Urinary bladder (tissue), 4 donors: ENCODE measurements around the gene TMEM154. TPM values are rescaled to one million over a fixed set of nuclear protein-coding genes. Genes with fewer than 3 reads are reported as not detected.

Experiments used
- DNase-seq: peaks from one replicate; pipeline ENCODE4 v3.0.0-alpha.2; 2015; ENCODE audit errors: extremely low spot score
- H3K27ac ChIP-seq: one replicate; pipeline ENCODE4 v1.5.1; 2013; ENCODE audit warnings: low read depth, mild to moderate bottlenecking, moderate library complexity
- H3K36me3 ChIP-seq: one replicate; pipeline ENCODE4 v1.6.1; 2013; ENCODE audit warnings: mild to moderate bottlenecking, moderate library complexity; ENCODE audit not compliant: insufficient read depth
- H3K4me1 ChIP-seq: one replicate; pipeline ENCODE4 v1.6.1; 2013; ENCODE audit warnings: mild to moderate bottlenecking, moderate library complexity; ENCODE audit not compliant: insufficient read depth
- H3K4me3 ChIP-seq: one replicate; pipeline ENCODE4 v1.5.1; 2013; ENCODE audit warnings: low read depth, low read length
- WGBS: extraction: QIAGEN DNeasy Blood & Tissue Kit; methylation state at CpG from one replicate; pipeline ENCODE4 v1.1.7; 2013; 5-methylcytosine and 5-hydroxymethylcytosine counted together
- polyA plus RNA-seq: library from polyadenylated mRNA; stranded (reverse); fragments of 200-250 nt; gene quantifications from one replicate; pipeline ENCODE4 v1.2.3, GENCODE V29; 2013
- total RNA-seq: library from RNA; depleted of rRNA; stranded (reverse); fragments of >200 nt; gene quantifications from one replicate; pipeline ENCODE4 v1.2.3, GENCODE V29; 2014
- donor health status: healthy with polysubstance abuse.
- donor health status: healthy.

The TMEM154 gene
- total and polyA plus RNA-seq, 2 donors: 2.0 to 17.2 TPM

DNA sequence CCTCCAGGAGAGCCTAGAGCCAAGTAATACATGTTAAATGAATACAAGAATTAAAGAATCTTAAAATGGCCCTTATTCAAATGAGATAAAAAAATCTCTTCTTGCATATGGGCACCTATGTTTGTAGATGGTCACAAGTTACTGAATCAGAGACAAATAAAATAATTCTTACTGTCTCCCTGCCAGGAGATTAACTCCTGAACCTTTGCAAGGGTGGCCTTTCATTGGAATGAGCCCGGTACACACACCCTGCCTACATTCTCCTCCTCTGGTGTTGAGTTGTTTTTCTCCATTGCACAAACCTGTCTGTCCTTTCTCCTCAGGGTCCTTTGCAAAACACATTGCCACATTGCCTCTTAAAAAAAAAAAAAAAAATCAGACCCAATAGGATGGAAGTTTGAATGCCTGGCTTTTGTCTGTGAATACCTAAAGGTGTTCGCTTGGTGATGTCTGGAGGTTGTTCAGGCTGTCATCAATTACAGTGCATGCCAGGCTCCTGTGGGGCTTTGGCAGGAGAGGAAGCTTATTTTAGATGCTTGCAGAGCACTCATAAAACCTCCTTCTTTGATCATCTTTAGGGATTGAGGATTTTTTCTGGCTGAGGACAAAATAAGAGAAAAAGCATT is 8.3 kb upstream of the TMEM154 start:
- H3K27ac ChIP-seq: no peak overlapping the region
- H3K4me3 ChIP-seq: no peak overlapping the region
- DNase-seq: no peak
- 31% methylated on average over 2 of the region's 2 CpGs for WGBS
- H3K36me3 ChIP-seq: no peaks in the 10 kb centered on the region
- no peaks in the 10 kb centered on the region for H3K4me1 ChIP-seq

DNA sequence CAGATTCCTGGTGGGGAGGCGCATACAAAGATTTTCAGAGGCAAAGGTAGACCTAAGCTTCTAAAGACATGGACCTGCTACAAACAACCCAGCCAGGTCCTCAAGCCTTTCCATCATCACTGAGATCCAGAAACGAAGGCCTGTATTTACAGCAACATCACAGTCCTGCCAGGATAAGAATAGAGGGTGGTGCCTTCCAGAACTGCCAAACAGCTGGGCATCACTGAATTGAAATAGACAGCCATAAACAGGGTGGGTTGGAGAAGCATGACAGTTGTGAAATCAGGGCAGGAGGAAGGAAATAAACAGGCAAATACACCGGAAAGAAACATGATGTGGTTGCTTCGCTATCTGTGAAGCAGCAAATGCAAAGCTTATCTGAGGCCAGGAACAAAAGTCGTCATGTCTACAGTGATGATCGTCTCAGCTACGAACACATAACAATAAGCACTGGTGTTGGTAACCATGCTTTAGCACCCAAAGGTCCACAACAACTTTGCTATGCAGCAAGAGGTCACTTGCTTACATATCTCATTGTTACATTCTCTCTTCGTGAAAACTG is 6.7 kb upstream of the TMEM154 start:
- Histone ChIP-seq H3K36me3 (no peaks in the 10 kb centered on the region), H3K27ac (no peak overlapping the region), H3K4me1 (no peaks in the 10 kb centered on the region), H3K4me3 (no peak overlapping the region)
- no peak for DNase-seq
- 77% methylated on average over 8 of the region's 8 CpGs for WGBS

GRCh38 chr4:152684587-152684986 is 4.8 kb upstream of the TMEM154 start:
- Histone ChIP-seq H3K27ac (no peak overlapping the region), H3K4me1 (no peaks in the 10 kb centered on the region), H3K36me3 (no peaks in the 10 kb centered on the region), H3K4me3 (no peak overlapping the region)
- no peak for DNase-seq
- 69% methylated on average over 2 of the region's 2 CpGs for WGBS

DNA sequence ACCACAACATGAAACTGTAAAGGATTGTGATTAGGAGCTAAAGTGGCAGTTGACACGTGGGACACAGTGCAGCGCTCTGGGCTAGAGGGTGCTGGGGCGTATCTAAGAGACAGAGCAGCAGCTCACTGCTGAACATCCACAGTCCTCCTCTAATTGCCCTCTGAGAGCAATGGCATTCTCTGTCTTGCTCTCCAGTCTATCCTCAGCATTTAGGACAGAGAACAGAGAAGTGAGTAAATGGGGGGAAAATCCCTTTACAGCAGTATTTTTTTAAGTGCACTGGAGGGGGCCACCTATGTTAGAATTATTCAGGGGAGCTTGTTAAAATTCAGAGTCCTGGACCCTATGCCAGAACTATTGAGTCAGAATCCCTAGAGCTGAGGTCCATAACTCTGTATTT is 4.2 kb upstream of the TMEM154 start:
- Histone ChIP-seq H3K36me3 (no peaks in the 10 kb centered on the region), H3K4me3 (no peak overlapping the region), H3K27ac (no peak overlapping the region), H3K4me1 (no peaks in the 10 kb centered on the region)
- 55% methylated on average over 3 of the region's 3 CpGs for WGBS
- no peak for DNase-seq

GRCh38 chr4:152682143-152682941 is 2.5 kb upstream of the TMEM154 start:
- no peak overlapping the region for H3K4me3 ChIP-seq
- H3K4me1 ChIP-seq: no peaks in the 10 kb centered on the region
- DNase-seq: no peak
- 45% methylated on average over 9 of the region's 9 CpGs for whole genome bisulfite sequencing
- H3K36me3 ChIP-seq: no peaks in the 10 kb centered on the region
- no peak overlapping the region for H3K27ac ChIP-seq

DNA sequence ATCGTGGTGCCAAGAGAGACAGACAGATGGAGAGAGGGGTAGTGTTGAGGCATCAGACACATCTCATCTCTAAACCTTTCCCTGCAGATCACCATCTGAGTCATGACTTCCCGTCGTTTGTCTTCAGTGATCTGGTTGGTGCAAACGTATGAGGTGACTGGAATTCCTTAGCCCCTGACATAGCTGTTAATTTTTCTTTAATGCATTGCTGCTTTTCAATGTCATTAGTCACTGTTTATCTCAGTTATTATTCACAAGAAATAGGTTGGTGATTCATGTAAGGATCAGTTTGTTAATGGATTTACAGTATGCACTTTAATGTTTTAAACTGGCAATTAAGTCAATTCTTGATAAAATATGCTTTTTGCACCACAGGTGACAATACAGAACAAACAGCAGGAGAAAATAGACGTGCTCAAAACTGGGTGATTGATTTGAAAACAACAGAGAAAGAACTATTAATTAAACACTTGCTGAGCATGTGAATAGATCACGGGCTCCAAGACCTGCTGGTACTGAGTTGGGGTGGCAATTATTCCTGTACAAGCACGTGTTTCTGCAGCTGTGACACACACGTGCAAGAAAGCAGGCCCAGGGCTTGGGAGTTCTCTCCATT is 1.3 kb upstream of the TMEM154 start:
- Histone ChIP-seq H3K4me1 (no peaks in the 10 kb centered on the region), H3K36me3 (no peaks in the 10 kb centered on the region)
- WGBS: 73% methylated on average over 8 of the region's 8 CpGs

DNA sequence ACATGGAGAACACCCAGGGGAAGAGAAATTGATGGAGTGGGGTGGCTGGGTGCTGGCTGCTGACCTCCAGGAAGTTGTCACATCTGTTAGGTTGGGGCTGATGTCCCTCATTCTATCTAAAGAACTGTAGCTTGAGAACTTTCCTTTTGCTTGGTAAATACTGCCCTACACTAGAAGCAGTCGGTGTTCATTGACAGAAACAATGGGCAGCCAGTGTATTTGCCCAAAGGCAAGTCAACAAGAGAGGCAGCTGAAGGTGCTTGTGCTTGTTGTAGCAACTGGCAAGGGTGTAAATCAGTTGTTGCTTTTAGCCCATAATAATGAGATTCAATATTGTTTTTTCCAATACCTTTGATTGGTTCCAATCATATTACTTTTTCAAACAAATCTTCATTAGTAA is 956 bp downstream of the TMEM154 start:
- Histone ChIP-seq H3K4me1 (no peaks in the 10 kb centered on the region), H3K36me3 (no peaks in the 10 kb centered on the region), H3K4me3 (no peak overlapping the region), H3K27ac (no peak overlapping the region)
- WGBS: 50% methylated on average over 1 of the region's 1 CpG
- no peak for DNase-seq

More for the DNA sequence above, 1.3 kb upstream of the TMEM154 start:
- no peak for DNase-seq
- H3K27ac ChIP-seq: no peak overlapping the region
- H3K4me3 ChIP-seq: no peak overlapping the region

GRCh38 chr4:152677117-152677516 is 2.7 kb downstream of the TMEM154 start:
- no peak overlapping the region for H3K27ac ChIP-seq
- H3K4me1 ChIP-seq: no peaks in the 10 kb centered on the region
- H3K36me3 ChIP-seq: no peaks in the 10 kb centered on the region
- no peak overlapping the region for H3K4me3 ChIP-seq
- 70% methylated on average over 2 of the region's 2 CpGs for WGBS
- DNase-seq: no peak

DNA sequence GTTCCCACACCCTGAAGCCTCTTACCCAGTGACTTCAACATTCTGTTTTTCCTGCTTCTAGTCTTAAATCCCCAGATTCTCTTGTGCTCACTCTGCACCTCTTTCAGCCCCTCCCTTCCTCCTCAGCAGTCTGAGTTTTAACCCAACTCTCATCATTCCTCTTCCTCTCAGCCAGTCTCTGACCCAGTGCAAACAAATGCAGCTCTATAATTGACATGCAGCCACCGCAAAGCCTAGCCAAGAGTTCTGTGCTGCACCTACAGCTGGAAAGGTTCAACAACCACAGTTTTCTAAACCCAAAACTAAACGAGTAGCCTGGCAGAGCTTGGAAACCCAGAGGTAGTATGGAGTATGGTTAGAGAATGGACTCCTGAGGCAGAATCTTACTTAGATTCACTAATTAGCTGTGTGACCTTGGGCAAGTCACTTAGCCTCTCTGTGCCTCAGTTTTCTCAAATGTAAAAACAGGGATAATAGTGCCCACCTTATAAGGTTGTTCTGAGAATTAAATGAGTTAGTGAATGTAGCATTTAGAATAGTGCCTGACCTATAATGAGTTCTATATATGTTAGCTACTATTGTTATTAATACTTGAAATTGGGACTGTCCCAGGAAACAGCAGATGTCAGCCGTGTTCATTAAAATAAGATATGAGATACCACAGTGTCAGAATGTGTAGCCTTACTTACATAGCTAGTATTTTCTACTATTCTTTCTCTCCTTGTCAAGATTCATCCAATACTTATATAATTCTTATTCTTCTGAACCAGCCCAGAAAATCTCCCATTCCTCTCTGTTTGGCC is 3.5 kb downstream of the TMEM154 start:
- no peak overlapping the region for H3K4me3 ChIP-seq
- H3K36me3 ChIP-seq: no peaks in the 10 kb centered on the region
- WGBS: 53% methylated on average over 3 of the region's 3 CpGs
- H3K27ac ChIP-seq: no peak overlapping the region
- DNase-seq: no peak
- H3K4me1 ChIP-seq: no peaks in the 10 kb centered on the region

GRCh38 chr4:152674359-152674758 is 5.4 kb downstream of the TMEM154 start:
- H3K4me1 ChIP-seq: no peaks in the 10 kb centered on the region
- 63% methylated on average over 3 of the region's 3 CpGs for WGBS
- no peak overlapping the region for H3K27ac ChIP-seq
- no peaks in the 10 kb centered on the region for H3K36me3 ChIP-seq
- no peak for DNase-seq
- H3K4me3 ChIP-seq: no peak overlapping the region

GRCh38 chr4:152673489-152673888 is 6.3 kb downstream of the TMEM154 start:
- no peak for DNase-seq
- Histone ChIP-seq H3K4me1 (no peaks in the 10 kb centered on the region), H3K36me3 (no peaks in the 10 kb centered on the region), H3K4me3 (no peak overlapping the region), H3K27ac (no peak overlapping the region)
- 92% methylated on average over 4 of the region's 4 CpGs for WGBS

- H3K4me3 ChIP-seq: no peak overlapping the region
- H3K4me1 ChIP-seq: no peaks in the 10 kb centered on the region
- no peak overlapping the region for H3K27ac ChIP-seq
- WGBS: 84% methylated on average over 4 of the region's 4 CpGs
- no peaks in the 10 kb centered on the region for H3K36me3 ChIP-seq
- DNase-seq: no peak
Measured at GRCh38 chr4:152672206-152673092, 7.3 kb downstream of the TMEM154 start.
